GM21576 (cell line): Measurements from ENCODE around the gene FMNL3.
A peak's percentile ranks its signal among the peaks of the same experiment; 100 is the strongest.
"Not testable (repeated sequence)": the region's sequence is repeated elsewhere in the genome, so short reads cannot be mapped to it uniquely, and the experiment has no call there.

Source experiments
- ATAC-seq: cut with Tn5 transposase; IDR thresholded peaks from one replicate; pipeline ENCODE4 v1.9.1; 2021; ENCODE audit warnings: mild to moderate bottlenecking, moderate library complexity; ENCODE audit not compliant: unreplicated experiment

FMNL3 gene

DNA sequence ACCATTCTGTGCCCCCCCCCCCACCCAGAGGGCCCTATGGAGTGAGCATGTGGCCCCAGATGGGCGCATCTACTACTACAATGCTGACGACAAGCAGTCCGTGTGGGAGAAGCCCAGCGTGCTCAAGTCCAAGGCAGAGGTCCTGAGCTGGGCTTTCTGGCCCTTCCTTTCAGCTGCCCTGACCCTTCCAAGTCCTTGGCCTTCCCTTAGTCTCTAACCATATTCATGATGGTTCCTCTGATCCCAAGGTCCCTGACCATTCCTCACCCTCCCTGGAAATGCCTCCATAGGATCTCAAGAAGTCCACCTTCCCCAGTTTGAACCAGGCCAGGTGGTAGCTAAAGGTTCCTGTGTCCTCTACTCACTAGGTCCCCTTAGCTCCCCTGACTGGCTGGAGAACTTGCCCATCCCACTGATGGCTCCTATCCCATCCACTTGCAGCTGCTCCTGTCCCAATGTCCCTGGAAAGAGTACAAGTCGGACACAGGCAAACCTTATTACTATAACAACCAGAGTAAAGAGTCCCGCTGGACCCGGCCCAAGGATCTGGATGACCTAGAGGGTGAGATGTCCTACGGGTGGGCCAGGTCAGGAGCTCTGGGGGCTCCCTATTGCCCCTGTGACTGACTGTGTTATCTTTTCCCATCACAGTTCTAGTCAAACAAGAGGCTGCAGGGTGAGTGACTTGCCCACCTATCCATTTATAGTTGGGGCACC lies 74.1 kb downstream of the FMNL3 start:
- no peak for ATAC-seq

DNA sequence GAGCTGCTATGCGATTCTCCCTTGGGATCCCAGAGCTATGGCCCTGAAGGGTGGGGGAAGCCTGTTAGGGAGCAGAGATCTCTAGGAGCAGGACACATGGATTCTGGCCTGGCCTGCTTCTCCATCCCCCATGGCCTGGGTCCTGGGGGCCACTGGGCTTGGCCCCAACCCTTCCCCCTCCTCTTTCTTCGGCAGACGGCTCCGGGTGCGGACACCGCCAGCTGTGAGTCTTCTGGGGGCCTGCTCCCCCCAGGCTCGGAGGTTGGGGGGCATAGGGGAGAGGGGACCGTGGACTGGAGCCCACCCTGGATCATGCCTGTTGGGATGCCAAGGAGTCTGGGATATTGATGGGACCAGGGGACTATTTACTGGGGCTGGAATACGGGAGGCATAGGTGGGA lies 74.8 kb downstream of the FMNL3 start:
- ATAC-seq = no peak

DNA sequence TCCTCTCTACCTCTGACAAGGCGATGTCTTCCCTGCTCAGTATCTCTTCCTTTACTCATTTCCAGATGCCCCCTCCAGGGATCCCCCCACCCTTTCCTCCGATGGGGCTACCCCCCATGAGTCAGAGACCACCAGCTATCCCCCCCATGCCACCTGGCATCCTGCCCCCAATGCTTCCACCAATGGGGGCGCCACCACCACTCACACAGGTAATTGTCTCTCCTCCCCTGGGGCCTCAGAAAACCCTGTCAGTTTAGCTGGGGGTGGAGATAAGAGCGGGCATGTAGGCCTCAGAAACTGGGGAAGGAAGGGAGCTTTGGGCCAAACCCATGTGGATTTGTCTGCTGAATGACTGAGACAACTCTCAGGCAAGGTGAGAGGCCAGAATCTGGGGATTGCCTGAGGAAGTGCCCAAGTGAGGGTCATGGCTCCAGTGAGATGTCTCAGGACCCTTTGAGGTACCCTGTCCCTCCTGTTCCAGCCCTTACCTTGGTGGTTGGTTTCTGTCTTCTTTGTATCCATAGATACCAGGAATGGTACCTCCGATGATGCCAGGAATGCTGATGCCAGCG lies 75.8 kb downstream of the FMNL3 start:
- no peak for ATAC-seq

DNA sequence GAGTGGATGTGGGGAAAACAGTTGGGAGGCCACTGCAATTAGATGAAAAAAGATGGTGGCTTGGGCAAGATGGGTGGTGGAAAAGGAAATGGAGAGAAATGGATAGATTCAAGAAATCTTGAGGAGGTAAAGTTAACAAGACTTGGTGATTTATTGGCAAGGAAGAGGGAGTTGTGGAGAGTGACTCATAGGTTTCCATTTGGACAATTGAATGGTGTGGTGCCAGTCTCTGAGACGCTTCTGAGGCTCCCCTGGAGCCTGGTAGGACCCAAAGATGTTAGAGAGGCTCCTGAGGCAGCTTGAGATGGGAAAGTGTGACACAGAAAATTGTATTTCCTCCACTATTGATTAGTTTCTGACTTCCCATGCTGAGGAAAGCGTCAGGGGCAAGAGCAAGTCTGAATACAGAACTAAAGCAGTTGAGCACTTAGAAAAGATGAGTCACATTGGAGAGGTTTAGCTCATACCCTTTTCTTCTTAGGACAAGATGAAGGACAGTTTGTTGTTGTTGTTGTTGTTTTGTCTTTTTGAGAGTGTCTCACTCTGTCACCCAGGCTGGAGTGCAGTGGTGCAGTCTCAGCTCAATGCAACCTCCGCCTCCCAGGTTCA lies 79.3 kb downstream of the FMNL3 start:
- no peak for ATAC-seq

DNA sequence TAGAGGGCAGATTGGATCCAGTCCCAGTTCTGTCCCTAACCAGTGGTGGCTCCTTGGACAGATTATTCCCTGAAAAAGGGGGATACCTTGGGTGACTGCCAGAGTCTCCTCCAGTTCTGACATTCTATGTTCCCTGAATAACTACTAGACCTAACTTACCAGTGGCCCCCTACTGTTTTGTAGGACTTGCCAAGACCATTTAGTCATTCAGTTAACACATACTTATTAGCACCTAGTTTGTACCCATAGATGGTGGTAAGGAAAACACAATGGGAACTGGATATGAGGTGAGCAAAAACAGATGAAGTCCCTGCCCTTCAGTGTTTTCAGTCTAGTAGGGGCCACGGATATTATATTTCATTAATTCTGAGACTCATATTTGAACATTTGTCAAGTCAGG lies 80.4 kb downstream of the FMNL3 start:
- ATAC-seq = no peak

DNA sequence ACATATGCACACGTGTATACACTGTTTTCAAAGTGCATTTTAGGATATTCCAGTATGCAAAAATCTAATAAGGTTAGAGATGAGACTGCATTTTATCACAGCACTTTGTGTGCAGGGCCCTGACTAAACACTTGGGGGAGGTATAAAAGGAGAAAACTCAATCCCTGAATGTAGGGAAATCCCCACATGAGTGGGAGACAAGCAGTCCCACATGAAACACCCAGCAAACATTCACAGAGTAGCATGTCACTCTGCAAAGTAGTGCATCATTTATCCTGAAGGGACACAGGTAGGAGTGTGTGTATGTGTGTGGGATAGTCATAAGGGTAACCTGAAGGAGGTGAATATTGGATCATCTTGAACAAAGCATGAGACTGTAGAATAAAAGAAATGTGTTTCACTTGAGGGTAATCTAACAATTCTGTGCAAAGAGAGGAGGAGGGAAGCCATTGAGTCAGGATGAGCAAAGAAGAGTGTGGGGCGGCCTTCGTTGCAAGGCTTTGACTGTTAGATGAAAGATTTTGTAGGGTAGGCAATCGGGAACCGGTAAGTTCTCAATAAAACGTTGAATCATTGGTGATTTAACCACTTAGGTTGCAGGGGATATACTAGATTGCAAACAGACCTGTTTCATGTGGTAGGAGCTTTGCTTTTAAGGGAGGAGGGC lies 80.9 kb downstream of the FMNL3 start:
- no peak for ATAC-seq

DNA sequence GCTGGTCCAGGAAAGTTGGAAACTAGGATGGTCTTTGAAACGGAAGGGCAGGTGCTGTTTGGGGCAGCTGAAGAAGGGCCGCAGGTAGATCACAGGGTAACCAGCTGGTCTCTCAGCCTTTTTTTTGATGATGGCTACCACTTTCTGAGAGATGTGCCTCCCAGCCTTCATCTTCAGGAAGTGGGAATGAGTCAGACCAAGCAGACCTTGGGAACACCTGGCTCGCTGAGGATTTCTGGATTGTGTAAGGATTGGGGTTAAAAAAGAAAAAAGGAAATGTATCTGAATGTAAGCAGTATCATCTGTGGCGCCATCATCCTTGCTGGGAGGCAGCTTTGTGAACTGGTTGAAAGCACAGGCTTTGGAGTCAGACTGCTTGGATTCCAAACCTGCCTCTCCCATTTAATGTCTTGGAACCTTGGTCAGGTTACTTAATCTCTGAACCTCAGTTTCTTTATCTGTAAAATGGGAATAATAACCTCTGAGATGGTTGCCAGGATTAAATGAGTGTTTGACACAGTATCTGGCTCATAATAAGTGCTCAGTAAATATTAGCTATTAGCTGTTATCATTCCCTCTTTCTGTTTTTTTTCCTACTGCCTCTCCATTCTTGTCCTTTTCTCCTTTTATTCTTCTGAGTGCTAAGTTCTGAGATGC lies 82.2 kb downstream of the FMNL3 start:
- ATAC-seq = no peak

DNA sequence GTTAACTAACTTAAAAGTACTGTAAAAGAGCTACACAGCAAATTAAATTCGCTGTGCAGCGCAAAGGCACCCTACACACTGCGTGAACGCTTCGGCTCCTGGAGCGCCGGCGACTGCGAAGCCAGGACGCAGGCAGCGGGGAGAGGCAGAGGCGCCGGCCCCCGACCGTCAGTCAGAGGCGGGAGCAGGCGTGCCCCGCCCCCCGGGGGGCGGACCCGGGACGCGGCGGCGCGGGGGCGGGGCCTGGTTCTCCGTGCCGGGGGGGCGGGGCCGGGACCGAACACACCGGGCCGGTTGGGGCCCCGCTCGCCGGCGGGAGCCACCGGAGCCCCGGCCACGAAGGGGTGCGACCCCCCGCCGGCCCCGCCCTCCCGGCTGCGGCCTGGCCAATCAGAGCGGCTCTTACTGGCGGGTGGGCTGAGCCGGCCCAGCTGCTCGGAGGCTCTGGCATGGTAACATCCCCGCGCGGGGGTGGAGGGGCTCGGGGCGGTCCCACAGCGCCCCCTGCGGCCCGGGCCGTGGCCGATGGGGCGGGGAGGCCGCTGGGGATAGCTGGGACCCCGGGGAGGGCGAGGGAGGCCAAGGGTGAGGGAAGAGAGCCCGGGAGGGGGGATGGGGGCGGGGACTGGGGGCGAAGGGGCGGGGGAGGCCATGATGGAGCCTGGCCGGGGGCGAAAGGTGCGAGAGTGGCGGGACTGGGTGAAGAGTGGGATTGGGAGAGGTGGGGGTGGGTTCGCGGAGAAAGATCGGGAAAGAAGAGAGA lies 83.9 kb downstream of the FMNL3 start, which contains the start of gene PRPF40B:
Gene PRPF40B, plus strand, starts transcription at position 420 of the 763 bp plus-strand sequence. Its CDS starts 30 bp downstream, at position 450.
- ATAC-seq = peak; percentile 74

DNA sequence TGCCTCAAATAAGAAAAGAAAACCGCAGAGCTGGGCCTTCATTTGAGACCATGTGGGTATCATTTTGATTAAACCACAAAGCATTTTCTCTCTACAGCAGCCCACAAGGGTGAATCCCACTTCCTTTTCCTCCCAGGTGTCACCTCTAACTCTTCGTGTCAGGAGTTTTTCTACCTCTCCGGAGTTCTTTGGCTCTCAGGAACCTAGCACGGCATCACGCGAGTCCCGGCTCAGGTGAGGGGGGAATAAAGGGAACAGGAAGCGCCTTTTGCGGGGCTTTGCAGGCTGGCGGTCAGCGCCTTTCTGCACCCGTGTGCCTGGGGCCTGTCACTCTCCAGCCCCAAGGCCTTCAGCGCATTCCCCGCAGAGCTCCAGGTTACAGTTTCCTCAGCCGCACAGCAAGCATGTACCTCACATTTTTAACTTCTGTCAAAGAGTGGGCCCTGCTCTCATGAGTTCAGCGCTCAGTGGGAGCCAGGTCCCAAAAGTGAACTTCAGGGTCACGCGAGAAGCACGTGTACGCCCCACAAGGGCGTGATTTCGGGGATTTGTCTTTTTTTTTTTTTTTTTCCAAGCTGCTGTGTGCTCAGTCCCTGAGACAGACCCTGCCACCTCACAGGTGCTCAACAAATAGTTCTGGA lies 84.6 kb downstream of the FMNL3 start:
- ATAC-seq = peak; percentile 12

DNA sequence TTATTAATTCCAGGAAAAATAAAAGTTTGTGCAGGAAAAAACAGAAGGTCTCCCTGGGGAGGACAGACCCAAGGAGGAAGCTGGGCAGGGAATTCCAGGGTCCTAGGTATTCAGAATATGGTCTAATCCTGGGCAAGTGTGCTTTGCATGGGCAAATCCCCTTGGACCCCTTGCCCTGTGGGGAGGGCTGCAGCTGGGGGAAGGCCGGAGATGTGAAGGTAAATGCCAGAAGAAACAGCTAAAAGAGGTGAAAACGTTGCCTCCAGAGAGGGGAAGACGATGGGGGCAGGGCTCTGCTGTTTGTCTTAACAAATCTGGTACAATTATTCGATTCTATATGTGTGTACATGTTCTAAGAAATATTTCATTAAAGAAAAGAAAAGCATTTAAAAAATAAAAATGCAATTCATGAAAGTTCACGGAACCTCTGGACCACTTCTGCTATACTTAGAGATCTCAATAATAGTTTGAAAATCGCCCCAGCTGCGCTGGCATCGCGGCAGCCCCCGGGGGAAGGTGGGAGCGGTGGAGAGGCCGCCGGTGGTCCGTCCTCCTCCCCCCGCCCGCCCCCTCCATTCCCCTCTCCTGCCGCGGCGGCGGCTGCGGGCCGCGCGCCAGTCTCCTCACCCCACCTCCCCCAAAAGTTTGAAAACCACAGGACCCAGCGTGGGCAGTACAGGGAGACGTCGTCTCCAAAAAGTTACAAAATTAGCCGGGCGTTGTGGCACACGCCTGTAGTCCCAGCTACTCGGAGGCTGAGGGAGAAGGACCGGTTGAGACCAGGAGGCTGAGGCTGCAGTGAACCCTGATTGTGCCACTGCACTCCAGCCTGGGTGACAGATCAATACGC lies 85.3 kb downstream of the FMNL3 start:
- ATAC-seq = no peak

DNA sequence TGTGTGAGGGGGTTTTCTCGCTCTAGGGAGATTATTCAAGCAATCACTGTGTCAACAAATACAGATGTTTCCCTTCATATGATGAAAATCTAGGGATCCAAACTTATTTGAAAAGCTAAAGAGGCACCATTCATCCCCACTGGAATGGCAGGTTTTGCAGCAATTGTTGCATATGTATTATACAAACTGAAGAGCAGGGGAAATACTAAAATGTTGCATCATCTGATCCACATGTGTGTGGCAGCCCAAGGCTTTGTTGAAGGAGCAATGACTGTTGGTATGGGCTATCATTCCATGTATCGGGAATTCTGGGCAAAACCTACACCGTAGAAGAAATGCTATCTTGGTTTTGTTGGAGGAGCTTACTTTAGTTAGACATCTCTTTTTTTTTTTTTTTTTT lies 87.9 kb downstream of the FMNL3 start:
- ATAC-seq = no peak

DNA sequence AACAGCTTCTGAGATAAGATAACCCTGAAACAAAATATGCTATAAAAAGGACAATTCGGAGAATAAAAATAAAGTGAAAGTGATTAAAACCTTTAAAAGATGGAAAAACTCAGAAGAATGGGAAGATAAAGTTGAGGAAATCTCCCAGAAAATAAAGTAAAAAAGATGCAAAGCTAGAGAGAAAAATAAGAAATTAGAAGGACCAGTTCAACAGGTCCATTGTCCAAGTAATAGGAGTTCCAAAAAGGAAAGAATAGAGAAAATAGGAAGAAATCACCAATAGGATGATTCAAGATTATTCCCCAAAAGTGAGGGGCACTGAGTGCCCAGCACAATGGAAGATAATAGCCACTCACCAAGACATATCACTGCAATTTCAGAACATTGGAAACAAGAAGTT lies 88.6 kb downstream of the FMNL3 start:
- no peak for ATAC-seq

DNA sequence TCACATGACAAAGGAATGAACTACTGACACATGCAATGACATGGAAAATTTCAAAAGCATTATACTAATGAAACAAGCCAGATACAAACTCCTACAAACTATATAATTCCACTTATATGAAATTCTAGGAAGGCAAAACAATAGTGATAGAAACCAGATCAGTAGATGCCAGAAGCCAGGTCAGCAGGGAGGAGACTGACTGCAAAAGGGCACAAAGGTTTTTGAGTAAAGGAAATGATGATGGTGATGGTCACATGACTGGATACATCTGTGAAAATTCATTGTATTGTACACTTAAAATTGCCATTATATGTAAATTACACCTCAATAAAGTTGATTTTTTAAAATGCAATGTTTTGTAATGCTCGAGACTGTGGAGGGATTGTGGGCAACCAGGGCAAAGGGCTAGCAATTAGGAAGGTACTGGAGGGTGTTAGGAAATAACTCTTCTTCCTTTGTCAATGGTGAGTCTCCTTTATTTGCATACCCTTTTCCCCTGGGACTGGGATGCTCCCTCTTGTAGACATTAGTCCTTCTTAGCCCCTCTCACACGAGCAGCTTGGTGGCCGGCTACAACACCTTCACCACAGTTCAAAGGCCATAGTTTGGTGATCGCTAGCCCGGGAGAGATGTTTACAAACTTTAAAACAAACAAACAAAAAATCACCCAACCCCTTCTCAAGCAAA lies 90.5 kb downstream of the FMNL3 start:
- no peak for ATAC-seq

DNA sequence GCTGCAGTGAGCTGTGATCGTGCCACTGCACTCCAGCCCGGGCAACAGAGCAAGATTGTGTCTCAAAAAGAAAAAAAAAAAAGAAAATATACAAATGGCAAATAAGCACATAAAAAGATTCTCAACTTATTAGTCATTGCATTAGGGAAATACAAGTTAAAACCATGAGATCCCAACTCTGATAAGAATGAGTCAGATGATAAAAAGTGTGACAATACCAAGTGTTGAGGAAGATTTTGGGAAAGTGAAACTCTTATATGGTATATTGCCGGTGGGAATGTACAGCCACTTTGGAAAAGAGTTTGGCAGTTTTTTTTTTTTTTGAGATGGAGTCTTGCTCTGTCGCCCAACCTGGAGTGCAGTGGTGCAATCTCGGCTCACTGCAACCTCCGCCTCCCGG lies 91.5 kb downstream of the FMNL3 start:
- no peak for ATAC-seq

DNA sequence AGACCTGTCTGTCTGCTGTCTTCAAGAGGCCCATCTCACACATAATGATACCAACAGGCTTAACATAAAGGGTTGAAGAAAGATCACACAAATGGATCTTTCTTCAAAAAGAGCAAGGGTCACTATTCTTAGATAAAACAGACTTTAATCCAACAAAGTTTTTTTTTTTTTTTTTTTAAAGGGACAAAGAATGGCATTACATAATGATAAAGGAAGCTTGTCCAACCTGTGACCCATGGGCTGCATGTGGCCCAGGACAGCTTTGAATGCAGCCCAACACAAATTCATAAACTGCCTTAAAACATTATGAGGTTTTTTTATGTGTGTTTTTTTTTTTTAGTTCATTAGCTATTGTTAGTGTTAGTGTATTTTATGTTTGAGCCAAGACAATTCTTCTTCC lies 95.0 kb downstream of the FMNL3 start:
- no peak for ATAC-seq

DNA sequence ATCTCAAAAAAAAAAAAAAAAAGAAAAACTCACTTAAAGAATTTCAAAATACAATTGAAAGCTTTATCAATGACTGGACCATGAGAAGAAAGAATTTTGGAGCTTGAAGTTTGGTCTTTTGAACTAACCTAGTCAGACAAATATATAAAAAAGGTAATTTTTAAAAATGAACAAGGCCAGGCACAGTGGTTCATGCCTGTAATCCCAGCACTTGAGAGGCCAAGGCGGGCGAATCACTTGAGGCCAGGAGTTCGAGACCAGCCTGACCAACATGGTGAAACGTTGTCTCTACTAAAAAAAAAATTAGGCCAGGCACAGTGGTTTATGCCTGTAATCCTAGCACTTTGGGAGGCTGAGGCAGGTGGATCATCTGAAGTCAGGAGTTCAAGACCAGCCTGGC lies 96.4 kb downstream of the FMNL3 start:
- ATAC-seq = not testable (repeated sequence)

DNA sequence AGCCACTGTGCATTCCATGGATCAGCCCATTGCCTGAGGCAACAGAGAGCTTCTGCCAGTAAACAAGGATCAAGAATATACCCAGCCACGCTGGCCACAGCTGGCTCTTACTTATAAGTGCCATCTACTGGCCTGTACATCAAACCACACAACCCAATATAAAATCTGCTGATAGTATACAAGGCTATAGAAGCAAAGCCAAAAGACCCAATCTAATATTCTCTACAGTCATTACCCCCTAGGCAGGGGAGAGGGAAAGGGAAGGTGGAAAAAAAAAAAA lies 97.4 kb downstream of the FMNL3 start:
- no peak for ATAC-seq

DNA sequence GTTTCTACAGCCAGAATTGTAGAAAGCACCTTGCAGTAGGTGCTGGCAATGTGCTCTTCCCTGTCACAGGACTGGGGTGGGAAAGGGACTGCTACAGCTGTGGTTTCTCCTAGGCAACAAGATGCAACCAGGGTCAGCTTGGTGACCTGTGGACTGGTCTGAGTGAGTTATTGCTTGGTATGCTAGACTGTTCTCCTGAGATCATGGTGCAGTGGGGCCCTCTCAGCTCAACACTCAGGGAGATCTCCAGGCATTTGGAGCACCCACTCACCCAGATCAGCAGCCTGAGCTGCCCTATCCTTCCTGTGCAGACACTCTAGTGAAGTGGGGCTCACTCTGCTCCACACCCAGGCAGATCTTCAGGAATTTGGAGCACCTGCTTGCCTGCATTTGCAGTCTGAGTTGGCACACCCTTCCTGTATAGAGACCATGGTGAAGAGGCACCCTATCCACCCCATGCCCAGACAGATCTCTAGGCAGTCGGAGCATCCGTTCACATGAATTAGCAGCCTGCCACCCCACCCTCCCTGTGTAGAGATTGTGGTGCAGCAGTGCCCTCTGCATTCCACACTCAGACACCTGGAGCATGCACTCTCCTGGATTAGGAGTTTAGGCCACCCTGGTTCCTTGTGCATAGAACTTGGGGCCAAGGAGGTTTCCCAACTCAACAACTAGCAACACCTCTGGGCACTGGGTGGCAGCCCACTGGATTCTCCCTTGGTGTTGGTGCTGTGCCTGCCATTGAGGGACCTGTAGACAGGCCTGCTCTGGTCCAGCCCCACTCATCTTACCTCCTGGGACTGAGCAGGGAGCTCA lies 97.9 kb downstream of the FMNL3 start:
- no peak for ATAC-seq
